Breast epithelium (tissue), 3 donors: ENCODE results near the gene CMSS1.

Source experiments
- POLR2A ChIP-seq: fragments of 450-650 bp; IDR thresholded peaks from one replicate; pipeline ENCODE4 v1.6.1; 2016; ENCODE audit warnings: antibody characterized with exemption, mild to moderate bottlenecking, moderate library complexity
- TF ChIP-seq, protein P1 (sequence below), 3 donors: fragments of 450-650 bp; IDR thresholded peaks; one replicate each; pipeline ENCODE4 v1.5.1; 2016 to 2017; ENCODE audit warnings: antibody characterized with exemption in 3 of 3, mild to moderate bottlenecking in 3 of 3, moderate library complexity in 3 of 3

GRCh38 chr3:99921377-99921695 is 103.7 kb downstream of the CMSS1 start:
- no peak for TF ChIP-seq POLR2A
- TF ChIP-seq, protein P1, sequence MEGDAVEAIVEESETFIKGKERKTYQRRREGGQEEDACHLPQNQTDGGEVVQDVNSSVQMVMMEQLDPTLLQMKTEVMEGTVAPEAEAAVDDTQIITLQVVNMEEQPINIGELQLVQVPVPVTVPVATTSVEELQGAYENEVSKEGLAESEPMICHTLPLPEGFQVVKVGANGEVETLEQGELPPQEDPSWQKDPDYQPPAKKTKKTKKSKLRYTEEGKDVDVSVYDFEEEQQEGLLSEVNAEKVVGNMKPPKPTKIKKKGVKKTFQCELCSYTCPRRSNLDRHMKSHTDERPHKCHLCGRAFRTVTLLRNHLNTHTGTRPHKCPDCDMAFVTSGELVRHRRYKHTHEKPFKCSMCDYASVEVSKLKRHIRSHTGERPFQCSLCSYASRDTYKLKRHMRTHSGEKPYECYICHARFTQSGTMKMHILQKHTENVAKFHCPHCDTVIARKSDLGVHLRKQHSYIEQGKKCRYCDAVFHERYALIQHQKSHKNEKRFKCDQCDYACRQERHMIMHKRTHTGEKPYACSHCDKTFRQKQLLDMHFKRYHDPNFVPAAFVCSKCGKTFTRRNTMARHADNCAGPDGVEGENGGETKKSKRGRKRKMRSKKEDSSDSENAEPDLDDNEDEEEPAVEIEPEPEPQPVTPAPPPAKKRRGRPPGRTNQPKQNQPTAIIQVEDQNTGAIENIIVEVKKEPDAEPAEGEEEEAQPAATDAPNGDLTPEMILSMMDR (IDR thresholded peaks at IDR 0.05) = no peak
